NCI-H345 treated with DMSO at 0.1 percent for 48 hours (cell line): Measurements from ENCODE around the gene TEX28.
A peak's percentile ranks its signal among the peaks of the same experiment; 100 is the strongest.
"Not testable (repeated sequence)": the region's sequence is repeated elsewhere in the genome, so short reads cannot be mapped to it uniquely, and the experiment has no call there.

ENCODE experiments used
- DNase-seq: peaks from one replicate; lab custom pipeline; 2025; ENCODE audit not compliant: unreplicated experiment; lab: John Stamatoyannopoulos, UW

TEX28 gene

DNA sequence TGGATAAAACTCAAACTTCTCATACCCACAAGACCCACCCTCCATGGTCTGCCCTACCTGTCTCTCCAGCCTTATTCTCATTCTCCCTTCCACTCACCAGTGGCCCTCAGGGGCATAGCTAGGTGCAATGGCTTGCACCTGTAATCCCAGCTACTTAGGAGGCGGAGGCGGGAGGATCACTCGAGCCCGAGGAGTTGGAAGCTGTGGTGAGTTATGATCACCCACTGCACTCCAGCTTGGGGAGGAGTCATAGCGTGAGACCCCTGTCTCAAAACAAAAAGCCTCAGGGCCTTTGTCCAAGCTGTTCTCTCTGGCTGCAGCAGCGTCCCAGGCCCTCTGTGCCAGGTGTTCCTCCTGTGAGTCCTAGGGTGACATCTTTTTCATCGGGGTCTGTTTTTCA, 17.2 kb upstream of the TEX28 start:
- no peak for DNase-seq

- no peak for DNase-seq
These were observed 16.0 kb upstream of the TEX28 start for GRCh38 chrX:154310616-154311536.

GRCh38 chrX:154309041-154309775, 14.3 kb upstream of the TEX28 start:
- DNase-seq = no peak

DNA sequence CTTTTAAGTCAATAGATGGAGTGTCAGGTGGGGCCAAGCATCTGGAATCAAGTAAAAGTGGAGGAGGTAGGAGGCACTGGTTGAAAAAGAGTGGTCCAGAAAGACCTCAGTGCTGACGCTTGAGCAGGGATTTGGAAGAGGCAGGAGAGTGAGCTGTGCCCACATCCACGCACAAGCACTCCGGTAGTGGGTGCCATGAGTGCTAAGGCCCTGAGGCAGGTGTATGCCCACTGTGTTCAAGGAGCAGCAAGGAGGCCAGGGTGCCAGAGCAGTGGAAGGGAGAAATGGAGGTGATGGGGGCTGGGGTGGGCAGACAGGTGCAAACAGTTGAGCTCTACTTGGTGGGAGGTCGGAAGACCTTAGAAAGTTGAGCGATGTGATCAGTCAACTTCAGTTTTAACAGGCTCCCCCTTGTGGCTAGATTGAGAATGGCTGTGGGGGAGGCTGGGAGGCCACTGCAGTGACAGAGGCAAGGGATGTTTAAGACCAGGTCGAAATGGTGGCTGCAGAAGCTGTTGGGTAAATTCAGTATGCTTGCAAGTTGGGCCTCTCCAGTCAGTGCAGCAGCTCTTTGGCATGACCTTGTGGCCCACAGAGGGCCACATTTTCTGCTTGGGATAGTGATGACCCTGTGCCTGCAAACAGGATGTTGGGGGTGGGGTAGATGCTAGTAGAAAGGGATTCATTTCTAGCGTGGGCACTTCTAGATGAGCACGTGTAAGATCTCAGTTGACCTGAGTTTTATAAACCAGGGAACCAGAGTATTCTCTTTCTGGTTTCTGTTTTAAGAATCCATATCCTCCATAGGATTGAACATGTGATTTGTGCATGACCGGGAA, 13.4 kb upstream of the TEX28 start:
- DNase-seq = peak; percentile 18

DNA sequence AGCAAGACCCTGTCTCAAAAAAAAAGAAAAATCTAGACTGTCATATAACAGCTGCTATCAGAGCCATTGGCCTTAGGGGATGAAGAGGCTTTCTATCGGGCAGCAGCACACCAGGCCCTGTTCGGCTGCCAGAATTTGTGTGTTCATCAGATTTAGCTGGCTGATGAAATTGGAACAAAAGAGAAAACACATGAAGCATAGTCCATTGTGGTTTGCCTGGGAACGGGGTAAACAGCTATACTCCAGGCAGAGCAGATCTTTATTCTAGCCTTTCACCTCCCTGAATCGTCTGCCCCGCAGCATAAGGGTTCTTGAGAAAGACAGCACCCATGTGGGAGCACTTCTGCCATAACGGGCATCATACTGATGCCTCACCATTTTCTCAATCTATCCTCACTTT, 12.3 kb upstream of the TEX28 start:
- DNase-seq = no peak

DNA sequence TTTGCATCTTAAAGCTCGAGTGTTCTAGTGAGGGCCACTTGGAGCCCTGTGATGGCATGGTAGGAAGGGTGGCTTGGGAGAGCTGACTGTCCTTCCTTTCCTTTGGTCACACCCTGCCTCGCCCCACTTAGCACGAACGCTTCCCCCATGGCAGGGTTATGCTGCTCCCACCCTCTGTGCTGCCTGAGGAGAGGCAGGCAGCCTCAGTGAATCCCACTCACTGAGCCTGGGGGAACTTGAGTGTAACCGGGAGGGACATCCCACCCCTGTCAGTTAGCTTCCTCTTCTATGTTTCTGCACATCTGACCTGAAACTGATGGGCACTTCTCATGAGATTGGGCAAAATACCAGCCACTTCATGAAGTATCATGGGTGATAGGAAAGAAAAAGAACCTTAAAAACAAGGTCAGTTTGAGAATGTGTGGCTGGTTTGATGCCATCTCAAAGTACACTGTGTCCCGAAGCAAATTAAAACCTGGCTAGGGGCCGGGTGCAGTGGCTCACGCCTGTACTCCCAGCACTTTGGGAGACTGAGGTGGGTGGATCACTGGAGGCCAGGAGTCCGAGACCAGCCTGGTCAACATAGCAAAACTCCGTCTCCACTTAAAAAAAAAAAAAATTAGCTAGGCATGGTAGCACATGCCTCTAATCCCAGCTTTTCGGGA, 10.7 kb upstream of the TEX28 start:
- no peak for DNase-seq

DNA sequence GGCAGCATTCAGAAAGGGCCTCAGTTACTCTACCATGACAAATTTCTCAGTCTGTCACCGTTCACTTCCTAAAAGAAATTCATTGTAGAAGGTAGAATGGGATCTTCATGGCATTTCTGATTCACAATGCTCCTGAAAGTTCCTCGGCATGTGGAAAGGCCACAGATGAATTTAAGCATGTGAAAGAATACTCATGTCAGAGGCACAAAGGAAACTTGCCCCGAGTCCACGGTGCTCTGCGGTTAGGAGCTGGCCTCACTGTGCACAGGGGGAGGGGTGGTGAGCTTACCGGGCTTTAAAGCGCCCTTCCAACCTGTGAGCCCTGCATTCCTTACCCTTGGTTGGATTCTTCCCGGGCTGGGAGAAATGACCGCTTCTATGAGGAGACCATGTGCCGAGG, 9.9 kb upstream of the TEX28 start:
- no peak for DNase-seq

DNA sequence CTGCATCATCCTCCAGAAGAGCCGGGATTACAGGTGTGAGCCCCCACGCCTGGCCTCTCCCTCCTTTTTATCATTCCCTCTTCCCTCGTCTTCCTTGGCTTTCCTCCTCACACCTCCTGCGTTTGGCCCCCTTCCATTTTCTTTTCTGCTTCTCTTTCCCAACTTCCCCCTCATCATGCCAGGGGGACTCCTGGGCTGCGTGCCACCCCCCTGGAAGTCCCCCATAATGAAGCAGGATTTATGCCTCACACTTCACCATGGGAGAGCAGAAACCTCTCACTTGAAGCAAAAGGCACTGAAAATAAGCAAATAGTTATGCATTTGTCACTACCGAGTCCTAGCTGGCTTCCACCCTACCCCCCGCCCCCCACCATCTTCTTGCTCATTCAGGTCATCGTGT, 8.6 kb upstream of the TEX28 start:
- no peak for DNase-seq

DNA sequence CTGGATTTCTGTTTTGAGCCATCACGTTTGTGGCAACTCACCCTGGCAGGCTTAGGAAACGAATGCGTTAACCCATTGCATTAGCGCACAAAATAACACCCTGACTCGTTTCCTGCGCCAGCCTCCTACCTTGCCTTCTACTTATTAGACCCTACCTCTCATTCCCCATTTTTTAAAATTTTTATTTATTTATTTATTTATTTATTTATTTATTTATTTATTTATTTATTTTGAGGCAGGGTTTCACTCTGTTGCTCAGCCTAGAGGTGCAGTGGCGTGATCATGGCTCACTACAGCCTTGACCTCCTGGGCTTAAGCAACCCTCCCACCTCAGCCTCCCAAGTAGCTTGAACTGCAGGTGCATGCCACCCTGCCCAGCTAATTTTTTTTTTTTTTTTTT, 8.1 kb upstream of the TEX28 start:
- not testable (repeated sequence) for DNase-seq

- DNase-seq = no peak
These were observed 5.9 kb upstream of the TEX28 start for GRCh38 chrX:154300816-154301215.

- no peak for DNase-seq
These were observed 3.4 kb upstream of the TEX28 start for GRCh38 chrX:154298312-154298711.

- no peak for DNase-seq
These were observed 1.8 kb upstream of the TEX28 start for GRCh38 chrX:154296731-154297130.

DNA sequence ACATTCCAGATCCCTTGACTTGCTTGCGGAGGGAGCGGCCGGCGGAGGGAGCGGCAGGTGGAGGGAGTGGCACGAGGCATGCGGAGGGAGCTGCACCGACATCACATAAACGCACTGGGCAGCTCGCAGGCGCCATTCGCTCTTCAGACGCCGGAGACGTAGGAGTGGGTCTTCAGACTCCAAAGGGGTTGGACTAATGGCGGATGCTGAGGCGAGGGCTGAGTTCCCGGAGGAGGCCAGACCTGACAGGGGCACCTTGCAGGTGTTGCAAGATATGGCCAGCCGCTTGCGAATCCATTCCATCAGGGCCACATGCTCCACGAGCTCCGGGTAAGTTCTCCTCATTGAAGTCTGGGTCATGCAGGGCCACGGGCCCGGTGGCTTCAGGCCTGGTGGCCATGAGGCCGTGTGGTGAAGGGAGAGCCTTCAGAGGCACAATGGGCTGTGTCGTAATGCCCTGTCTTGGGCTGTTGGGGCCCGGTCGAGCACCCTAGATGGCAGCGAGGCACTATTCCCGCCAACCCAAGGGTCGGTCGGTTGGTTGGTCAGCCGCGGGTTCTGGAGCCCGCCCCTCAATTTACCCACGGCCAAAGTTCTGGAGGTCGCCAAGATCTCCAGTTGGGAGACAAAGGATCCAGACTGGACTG, 863 bp upstream of the TEX28 start, which contains the start of gene TKTL1:
TSS of gene TKTL1 (plus strand) at position 132 of the 647 bp plus-strand sequence. CDS start at position 197, 65 bp downstream.
- no peak for DNase-seq

DNA sequence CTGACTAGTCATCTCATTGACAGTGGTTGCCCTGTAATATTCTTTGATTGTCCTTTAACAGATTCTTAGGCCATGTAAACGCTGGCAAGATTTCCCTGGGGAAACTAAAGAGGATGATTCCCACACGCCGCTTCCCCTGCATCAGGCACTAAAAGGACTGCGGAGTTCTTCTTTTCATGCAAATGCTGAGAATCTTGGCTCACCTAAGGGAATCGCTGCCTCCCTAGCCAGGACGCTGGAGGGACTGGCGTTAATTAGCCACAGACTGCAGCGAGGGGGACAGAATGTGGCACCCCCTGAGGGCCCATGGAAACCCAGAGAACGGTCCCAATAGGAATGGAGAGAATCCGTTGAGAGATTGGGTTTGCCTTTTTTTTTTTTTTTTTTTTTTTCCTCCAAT, 8.5 kb downstream of the TEX28 start:
- not testable (repeated sequence) for DNase-seq

DNA sequence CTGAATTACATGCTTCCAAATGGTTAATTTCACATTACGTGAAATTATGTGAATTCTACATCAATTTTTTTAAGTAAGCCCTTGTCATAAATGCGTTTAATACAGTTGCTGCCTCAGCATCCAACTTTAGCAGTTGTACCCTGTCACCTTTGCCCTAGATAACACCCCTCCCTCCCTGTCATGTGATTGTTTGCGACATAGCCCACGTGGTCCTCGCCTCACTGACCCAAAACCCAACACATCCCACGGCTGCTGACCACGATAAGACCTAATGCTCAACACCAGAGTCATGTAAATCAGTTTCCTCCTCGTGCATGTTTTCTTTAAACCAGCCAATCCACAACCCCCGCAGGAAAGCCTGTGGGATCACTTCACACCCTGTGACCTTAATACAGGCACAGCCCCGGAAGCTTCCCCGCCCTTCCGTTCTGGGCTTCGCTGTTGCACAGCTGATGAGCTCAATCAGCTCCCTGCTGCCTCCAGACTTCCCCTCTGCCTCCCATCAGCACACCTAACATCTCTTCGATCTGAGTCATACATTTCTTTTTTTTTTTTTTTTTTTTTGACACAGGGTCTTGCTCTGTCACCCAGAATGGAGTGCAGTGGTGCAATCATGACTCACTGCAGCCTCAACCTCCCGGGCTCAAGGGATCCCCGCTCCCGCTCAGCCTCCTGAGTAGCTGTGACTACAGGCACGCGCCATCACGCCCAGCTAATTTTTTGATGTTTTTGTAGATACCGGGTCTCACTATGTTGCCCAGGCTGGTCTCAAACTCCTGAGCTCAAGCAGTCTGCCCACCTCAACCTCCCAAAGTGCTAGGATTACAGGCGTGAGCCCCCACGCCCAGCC, 10.2 kb downstream of the TEX28 start:
- not testable (repeated sequence) for DNase-seq

DNA sequence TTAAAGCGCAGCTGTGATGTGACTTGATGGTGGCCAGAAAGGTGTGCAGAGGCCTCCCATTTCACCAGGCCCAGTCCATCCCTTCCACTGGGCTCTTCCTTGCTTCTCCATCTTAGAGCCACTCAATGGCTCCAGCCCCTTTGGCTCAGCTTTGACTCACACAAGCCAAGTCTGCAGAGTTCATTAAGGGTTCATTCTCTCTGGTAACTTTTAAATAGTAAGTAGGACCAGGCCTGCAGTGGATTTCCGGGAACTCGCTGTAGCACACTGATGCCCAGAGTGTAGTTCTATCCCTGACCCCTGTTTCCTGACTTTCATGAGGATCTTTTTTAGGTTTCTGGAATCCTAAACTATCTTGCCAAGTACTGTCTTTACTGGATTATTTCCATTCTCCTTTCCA, 25.7 kb downstream of the TEX28 start:
- not testable (repeated sequence) for DNase-seq

DNA sequence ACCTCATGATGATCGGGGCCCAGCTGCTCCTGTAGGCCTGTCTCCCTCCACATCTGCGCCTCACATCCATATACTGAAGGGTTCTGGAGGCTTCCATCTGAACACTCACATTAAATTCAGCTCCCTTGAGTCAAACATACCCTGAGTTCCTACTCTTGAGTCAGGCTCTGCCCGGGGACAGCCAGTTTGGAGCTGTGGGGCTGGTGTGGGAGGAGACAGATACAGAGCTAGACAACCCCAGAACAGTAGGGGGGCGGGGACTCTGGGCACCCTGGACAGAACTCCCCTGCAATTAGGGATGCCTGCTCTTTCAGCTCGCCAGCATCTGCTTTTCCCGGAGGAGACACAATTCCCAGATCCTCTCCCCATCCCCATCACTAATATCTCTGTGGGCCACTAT, 31.9 kb downstream of the TEX28 start:
- DNase-seq = not testable (repeated sequence)

GRCh38 chrX:154258711-154259110, 36.2 kb downstream of the TEX28 start:
- DNase-seq = not testable (repeated sequence)

DNA sequence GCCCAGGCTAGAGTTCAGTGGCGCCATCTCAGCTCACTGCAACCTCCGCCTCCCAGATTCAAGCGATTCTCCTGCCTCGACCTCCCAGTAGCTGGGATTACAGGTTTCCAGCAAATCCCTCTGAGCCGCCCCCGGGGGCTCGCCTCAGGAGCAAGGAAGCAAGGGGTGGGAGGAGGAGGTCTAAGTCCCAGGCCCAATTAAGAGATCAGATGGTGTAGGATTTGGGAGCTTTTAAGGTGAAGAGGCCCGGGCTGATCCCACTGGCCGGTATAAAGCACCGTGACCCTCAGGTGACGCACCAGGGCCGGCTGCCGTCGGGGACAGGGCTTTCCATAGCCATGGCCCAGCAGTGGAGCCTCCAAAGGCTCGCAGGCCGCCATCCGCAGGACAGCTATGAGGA, 37.6 kb downstream of the TEX28 start, which contains the start of gene OPN1MW3:
TSS of gene OPN1MW3 (plus strand) at position 301 of the 400 bp plus-strand sequence. CDS start at position 339, 38 bp downstream.
- not testable (repeated sequence) for DNase-seq
